Measurements from ENCODE around the gene TMUB2. TPM values are rescaled to one million over a fixed set of nuclear protein-coding genes. Genes with fewer than 3 reads are reported as not detected.

The TMUB2 gene
- total RNA-seq, 1 experiment from 2014 or later, result 19.1 TPM

DNA sequence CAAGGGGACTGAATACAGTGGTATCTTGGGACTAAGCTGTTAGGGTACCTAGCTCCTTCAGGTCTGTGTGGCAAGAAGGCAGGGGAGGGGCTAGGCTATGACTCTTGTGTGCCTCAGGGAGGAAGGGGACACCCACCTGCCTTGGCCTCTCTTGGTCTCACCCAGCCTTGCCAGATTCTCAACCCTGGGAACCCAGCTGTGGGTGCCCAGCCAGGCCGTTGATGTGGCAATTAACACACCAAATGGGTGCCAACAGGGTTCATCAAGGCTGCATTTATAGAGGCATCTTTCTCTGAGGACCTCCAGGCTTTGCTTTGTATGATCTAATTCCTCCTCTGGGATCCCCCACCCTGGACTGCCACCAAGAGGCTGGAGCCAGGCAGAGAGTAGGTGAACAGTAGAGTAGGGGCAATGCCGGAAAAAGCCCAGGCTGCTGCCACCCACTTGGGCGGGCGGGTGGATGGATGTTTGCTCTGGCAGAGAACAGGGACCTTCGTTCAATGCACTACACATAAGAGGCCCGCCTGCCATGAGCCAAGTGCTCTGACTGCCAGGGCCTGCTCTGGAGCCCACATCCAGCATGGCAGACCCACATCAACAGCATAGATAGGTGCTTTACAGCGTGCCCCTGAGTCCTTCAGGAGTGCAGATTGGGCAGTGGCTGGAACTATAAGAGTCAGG, 19.5 kb upstream of the TMUB2 start:
- no peak for DNase-seq
- Histone ChIP-seq H3K36me3 (replicated peaks; ENCODE audit: control insufficient read depth, insufficient read depth, low read length) (no peaks in the 10 kb centered on the region), H3K27me3 (ENCODE audit: control insufficient read depth, insufficient read depth, low read length) (no peaks in the 10 kb centered on the region), H3K4me3 (ENCODE audit: insufficient read depth, low read depth, low read length) (no peak overlapping the region)

DNA sequence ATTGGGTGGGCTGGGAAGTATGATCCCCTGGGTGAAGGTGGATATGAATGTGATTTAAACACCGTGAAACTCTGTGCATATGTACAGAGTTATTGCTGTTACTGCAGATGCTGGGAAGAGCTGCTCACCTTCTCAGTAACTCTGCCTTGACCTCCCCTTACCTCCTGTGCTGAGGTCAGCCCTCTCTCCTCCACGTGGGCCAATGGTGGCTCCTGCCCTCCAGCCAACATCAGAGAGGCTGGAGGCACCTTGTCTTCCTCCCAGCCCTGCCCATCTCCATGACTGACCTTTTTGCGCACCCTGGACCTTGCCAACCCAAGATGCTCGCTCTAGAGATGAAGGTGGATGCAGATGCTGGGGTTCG, 16.7 kb upstream of the TMUB2 start:
- no peak for DNase-seq

DNA sequence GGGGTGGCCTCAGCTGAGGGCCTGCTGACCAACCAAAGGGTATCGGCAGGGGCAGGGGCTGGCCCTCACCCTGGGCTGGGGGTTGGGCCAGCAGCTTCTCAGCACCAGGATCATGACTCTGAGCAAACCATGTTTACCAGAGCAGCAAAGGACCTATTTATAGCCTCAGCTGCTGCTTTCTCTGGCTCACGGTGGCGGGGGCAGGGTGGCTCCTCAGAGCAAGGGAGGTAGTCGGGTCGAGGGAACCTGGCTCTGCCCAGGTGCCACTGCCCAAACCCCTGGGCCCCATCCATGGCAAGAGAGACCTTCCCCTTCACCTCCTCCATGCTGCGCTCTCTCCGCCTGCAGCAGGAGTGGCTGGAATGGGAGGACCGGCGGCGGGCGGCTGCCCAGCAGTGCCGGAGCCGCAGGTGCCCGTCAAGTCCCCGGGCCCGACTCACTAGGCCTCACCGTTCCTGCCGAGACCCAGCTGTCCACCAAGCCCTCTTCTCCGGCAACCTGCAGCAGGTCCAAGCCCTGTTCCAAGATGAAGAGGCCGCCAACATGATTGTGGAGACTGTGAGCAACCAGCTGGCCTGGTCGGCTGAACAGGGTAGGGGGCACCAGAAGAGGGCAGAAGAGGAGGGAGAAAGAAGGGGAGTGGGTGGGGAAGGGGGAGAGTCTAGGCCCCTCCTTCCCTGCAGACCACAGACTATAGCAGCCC, 16.1 kb upstream of the TMUB2 start, which contains the start of gene ASB16:
TSS of gene ASB16 (plus strand) at position 206 of the 703 bp plus-strand sequence. CDS start at position 292, 86 bp downstream.
- DNase-seq, result peak; percentile 88
- Histone ChIP-seq H3K27me3 (ENCODE audit: control insufficient read depth, insufficient read depth, low read length) (no peaks in the 10 kb centered on the region), H3K4me3 (ENCODE audit: insufficient read depth, low read depth, low read length) (no peak within 1 kb of the TSS; the same call in 1 of the 2 replicates), H3K36me3 (replicated peaks; ENCODE audit: control insufficient read depth, insufficient read depth, low read length) (no peaks in the 10 kb centered on the region)

More for the DNA sequence above, 16.7 kb upstream of the TMUB2 start:
- no peaks in the 10 kb centered on the region for H3K27me3 ChIP-seq (ENCODE audit: control insufficient read depth, insufficient read depth, low read length)
- H3K4me3 ChIP-seq (ENCODE audit: insufficient read depth, low read depth, low read length), result no peak overlapping the region
- no peaks in the 10 kb centered on the region for H3K36me3 ChIP-seq (replicated peaks; ENCODE audit: control insufficient read depth, insufficient read depth, low read length)

DNA sequence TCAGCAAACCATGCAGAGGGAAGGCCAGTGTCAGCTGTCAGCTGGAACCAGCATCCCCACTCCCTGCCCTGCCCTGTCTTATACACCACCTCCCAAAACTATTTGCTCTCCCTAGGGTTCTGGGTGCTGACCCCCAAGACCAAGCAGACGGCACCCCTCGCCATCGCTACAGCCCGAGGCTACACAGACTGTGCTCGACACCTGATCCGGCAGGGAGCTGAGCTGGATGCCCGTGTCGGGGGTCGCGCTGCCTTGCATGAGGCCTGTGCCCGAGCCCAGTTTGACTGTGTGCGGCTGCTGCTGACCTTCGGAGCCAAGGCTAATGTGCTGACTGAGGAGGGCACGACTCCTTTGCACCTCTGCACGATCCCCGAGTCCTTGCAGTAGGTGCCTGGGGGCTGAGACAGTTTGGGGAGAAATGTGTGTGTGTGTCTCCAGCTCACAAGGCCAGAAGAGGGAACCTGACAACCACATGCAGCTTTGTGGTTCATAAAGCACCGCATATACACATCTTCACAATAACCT, 14.8 kb upstream of the TMUB2 start:
- H3K36me3 ChIP-seq (replicated peaks; ENCODE audit: control insufficient read depth, insufficient read depth, low read length), result no peaks in the 10 kb centered on the region
- H3K27me3 ChIP-seq (ENCODE audit: control insufficient read depth, insufficient read depth, low read length), result no peaks in the 10 kb centered on the region
- DNase-seq, result no peak
- no peak overlapping the region for H3K4me3 ChIP-seq (ENCODE audit: insufficient read depth, low read depth, low read length)

DNA sequence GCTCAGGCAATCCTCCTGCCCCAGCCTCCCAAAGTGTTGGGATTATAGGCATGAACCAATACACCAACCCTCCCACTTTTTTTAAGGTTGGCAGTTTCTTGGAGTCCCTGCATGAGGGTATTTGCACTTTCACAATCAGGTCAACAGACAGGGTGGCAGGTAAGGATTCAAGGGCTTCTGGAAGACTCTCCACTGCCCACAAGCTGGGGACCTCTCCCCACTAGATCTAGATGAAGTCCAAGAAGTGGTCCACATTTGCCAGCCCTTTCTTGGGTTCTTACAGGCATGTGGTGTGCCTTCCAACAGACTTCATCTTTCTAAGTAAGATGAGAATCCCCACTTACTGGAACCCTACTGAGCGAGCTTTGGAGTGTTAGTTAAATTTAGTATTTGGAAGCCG, 12.3 kb upstream of the TMUB2 start:
- Histone ChIP-seq H3K27me3 (ENCODE audit: control insufficient read depth, insufficient read depth, low read length) (no peaks in the 10 kb centered on the region), H3K36me3 (replicated peaks; ENCODE audit: control insufficient read depth, insufficient read depth, low read length) (no peaks in the 10 kb centered on the region; the same call in 1 of the 2 replicates), H3K4me3 (ENCODE audit: insufficient read depth, low read depth, low read length) (no peak overlapping the region)
- DNase-seq, result no peak

DNA sequence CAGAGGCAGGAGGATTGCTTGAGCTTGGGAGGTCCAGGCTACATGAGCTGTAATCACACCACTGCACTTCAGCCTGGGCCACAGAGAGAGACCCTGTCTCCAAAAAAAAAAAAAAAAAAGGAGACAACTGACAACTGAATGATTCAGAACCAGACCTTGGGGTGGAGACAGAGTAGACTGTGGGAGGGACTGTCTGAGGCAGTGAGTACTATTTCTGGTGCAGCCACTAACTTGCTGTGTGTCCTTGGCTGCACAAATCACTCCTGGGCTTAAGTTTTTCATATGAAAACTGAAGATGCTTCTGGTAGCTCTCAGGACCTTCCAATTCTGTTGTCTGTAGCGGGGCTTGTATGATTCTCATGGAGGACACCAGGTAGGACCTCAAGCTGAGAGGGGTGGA, 10.5 kb upstream of the TMUB2 start:
- Histone ChIP-seq H3K27me3 (ENCODE audit: control insufficient read depth, insufficient read depth, low read length) (no peaks in the 10 kb centered on the region), H3K36me3 (replicated peaks; ENCODE audit: control insufficient read depth, insufficient read depth, low read length) (no peaks in the 10 kb centered on the region; the same call in 1 of the 2 replicates), H3K4me3 (ENCODE audit: insufficient read depth, low read depth, low read length) (no peak overlapping the region)
- no peak for DNase-seq

DNA sequence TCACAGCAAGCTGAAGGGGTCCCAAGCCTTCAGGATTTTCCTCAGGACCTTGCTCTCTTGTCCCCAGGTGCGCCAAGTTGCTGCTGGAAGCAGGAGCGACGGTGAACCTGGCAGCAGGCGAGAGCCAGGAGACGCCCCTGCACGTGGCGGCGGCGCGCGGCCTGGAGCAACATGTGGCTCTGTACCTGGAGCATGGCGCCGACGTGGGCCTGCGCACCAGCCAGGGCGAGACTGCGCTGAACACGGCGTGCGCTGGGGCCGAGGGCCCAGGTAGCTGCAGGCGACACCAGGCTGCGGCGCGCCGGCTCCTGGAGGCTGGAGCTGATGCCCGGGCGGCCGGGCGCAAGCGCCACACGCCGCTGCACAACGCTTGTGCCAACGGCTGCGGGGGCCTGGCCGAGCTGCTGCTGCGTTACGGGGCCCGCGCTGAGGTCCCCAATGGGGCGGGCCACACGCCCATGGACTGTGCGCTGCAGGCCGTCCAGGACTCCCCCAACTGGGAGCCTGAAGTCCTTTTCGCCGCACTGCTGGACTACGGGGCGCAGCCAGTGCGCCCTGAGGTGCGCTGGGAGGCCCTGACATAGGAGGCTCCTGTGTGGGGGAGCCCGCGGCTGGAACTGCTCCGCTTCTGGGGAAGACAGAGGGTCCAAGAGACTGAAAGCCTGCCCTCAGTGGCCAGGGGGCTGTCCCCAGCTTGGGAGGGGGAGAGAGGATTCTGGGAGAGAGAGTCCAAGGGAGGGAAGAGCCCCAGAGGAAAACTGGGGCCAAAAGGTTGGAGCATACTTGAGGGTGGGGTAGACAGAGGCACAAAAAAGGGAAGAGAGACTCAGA, 9.9 kb upstream of the TMUB2 start:
- Histone ChIP-seq H3K4me3 (ENCODE audit: insufficient read depth, low read depth, low read length) (no peak overlapping the region), H3K27me3 (ENCODE audit: control insufficient read depth, insufficient read depth, low read length) (no peaks in the 10 kb centered on the region), H3K36me3 (replicated peaks; ENCODE audit: control insufficient read depth, insufficient read depth, low read length) (peaks cover 3% of the 10 kb centered on the region)
- no peak for DNase-seq

DNA sequence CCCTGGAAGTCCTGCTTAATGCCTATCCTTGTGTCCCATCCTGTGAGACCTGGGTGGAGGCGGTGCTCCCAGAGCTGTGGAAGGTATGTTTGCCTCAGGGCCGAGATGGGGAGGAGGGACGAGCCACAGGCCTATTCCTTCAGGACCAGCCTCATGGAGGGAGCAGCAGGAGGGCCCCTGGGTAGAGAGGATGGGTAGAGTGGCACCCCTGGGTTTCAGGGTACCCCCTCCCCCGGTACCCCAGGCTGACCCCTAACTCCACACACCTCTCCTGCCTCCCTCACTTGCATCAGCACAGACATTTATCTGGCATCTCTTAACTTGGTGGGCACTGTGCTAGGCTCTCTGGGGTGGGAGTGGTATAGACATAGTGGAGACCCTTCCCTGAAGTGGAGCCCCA, 9.1 kb upstream of the TMUB2 start:
- H3K27me3 ChIP-seq (ENCODE audit: control insufficient read depth, insufficient read depth, low read length), result no peaks in the 10 kb centered on the region
- H3K36me3 ChIP-seq (replicated peaks; ENCODE audit: control insufficient read depth, insufficient read depth, low read length), result peaks cover 8% of the 10 kb centered on the region
- DNase-seq, result no peak
- H3K4me3 ChIP-seq (ENCODE audit: insufficient read depth, low read depth, low read length), result no peak overlapping the region

DNA sequence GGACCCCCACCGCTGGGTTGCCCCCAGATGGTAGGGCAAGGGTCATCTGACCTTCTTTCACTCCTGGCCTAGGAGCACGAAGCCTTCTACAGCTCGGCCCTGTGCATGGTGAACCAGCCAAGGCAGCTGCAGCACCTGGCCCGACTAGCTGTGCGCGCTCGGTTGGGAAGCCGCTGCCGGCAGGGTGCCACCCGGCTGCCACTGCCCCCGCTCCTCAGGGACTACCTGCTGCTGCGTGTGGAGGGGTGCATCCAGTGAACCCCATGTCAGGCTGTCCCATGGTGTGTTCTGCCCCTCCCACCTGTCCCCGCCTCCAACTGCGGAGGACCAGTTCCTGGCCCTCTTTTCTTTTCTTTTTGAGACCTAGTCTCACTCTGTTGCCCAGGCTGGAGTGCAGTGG, 8.6 kb upstream of the TMUB2 start:
- no peaks in the 10 kb centered on the region for H3K27me3 ChIP-seq (ENCODE audit: control insufficient read depth, insufficient read depth, low read length)
- DNase-seq, result no peak
- peaks cover 9% of the 10 kb centered on the region for H3K36me3 ChIP-seq (replicated peaks; ENCODE audit: control insufficient read depth, insufficient read depth, low read length)
- H3K4me3 ChIP-seq (ENCODE audit: insufficient read depth, low read depth, low read length), result no peak overlapping the region

DNA sequence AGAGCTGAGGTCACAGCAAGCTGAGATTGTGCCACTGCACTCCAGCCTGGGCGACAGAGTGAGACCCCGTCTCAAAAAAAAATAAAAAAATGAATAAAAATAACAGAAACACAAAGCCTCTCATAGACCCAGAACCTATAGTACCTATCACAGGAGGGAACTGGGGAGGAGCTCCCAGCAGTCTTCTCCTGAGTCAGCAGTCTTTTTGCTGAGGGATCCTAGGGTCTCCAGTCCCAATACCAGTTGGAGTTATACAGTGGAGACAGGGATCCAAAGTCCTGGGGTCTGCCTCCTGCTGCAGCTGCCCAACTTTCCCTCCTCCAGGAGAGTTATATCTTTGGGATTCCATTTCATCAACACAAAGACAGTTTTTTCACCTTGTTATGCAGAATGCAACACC, 3.7 kb upstream of the TMUB2 start:
- Histone ChIP-seq H3K27me3 (ENCODE audit: control insufficient read depth, insufficient read depth, low read length) (no peaks in the 10 kb centered on the region), H3K4me3 (ENCODE audit: insufficient read depth, low read depth, low read length) (no peak overlapping the region), H3K36me3 (replicated peaks; ENCODE audit: control insufficient read depth, insufficient read depth, low read length) (peaks cover 11% of the 10 kb centered on the region)
- no peak for DNase-seq

DNA sequence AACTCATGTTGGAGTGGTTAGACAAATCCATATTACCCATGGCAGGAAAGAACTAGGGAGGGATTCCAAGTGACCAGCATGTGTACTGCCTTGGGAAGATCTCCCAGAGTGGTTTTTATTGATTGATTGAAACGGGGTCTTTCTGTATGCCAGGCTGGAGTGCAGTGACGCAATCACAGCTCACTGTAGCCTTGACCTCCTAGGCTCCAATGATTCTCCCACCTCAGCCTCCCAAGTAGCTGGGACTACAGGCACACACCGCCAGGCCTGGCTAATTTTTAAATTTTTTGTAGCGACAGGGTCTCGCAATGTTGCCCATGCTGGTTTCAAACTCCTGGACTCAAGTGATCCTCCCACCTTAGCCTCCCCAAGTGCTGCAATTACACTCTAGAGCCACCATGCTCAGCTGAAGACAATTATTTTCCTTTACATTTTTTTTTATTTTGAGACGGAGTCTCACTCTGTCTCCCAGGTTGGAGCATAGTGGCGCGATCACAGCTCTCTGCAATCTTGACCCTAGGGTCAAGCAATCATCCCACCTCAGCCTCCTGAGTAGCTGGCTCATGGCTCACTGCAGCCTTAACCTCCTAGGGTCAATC, 2.5 kb upstream of the TMUB2 start:
- no peak overlapping the region for H3K4me3 ChIP-seq (ENCODE audit: insufficient read depth, low read depth, low read length)
- no peak for DNase-seq
- H3K27me3 ChIP-seq (ENCODE audit: control insufficient read depth, insufficient read depth, low read length), result no peaks in the 10 kb centered on the region
- H3K36me3 ChIP-seq (replicated peaks; ENCODE audit: control insufficient read depth, insufficient read depth, low read length), result peaks cover 13% of the 10 kb centered on the region

DNA sequence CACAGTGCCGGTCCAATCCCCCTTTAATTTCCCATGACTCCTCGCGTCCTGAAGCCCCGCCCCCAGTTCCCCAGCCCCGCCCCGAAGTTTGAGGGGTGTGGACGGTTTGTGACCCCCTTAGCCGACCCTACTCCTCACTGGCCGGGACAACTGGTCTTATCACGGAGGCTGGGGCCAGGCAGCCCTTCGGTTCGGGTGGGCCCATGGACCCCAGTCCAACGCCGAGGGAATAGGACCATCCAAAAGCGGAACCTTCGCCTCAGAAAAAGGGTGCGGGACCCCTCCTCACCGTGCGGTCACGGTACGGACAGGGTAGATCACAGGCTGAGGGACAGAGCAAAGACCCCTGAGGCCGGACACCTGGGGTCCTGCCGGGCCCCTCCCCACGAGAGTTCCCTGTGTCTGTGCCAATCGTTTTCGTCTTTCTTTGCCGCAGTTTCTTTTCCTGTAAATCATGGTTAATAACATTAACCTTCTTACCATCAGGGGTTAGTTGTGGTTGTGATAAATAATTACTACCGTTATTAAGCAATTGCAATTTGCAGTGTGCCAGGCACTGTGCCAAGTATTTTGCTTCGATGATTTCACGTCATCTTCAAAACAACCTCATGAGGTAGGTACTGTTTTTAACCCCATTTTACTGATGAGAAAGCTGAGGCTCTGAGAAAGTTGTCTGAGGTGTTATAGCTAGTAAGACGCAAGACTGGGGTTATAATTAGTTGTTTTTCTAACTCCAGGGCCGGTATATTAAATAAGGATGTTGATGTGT, 543 bp downstream of the TMUB2 start:
- H3K36me3 ChIP-seq (replicated peaks; ENCODE audit: control insufficient read depth, insufficient read depth, low read length), result peaks cover 8% of the 10 kb centered on the region
- peak; percentile 94 for DNase-seq
- H3K27me3 ChIP-seq (ENCODE audit: control insufficient read depth, insufficient read depth, low read length), result no peaks in the 10 kb centered on the region
- peak overlapping the region; percentile 83 for H3K4me3 ChIP-seq (ENCODE audit: insufficient read depth, low read depth, low read length)

DNA sequence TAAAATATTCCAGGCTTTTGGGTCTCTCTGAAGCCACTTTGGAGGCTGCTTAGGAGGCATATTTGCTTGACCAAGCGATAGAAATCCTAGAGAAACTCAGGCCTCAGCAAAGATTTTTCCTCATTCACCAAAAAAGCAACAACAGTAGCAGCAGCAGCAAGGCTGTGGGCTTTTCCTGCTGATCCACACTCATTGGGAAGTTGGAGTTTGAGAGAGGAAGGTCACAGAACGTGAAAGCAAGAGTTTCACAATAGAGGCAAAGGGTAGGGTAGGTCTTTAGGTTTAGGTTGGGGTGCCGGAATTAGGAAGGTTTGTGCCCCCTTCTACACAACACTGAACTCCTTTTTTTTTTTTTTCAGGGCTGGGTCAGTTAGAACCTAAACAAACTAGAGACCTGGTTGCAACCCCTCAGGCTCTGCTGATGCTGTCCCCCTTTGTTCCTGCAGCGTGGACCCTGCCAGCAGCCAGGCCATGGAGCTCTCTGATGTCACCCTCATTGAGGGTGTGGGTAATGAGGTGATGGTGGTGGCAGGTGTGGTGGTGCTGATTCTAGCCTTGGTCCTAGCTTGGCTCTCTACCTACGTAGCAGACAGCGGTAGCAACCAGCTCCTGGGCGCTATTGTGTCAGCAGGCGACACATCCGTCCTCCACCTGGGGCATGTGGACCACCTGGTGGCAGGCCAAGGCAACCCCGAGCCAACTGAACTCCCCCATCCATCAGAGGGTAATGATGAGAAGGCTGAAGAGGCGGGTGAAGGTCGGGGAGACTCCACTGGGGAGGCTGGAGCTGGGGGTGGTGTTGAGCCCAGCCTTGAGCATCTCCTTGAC, 2.0 kb downstream of the TMUB2 start:
- H3K36me3 ChIP-seq (replicated peaks; ENCODE audit: control insufficient read depth, insufficient read depth, low read length), result peaks cover 5% of the 10 kb centered on the region
- H3K4me3 ChIP-seq (ENCODE audit: insufficient read depth, low read depth, low read length), result no peak overlapping the region
- no peaks in the 10 kb centered on the region for H3K27me3 ChIP-seq (ENCODE audit: control insufficient read depth, insufficient read depth, low read length)
- no peak for DNase-seq

Measured in H7 (cell line).